NCI-H2171 treated with DMSO at 0.1 percent for 48 hours (cell line): Measurements from ENCODE around the gene COL5A1.
A peak's percentile ranks its signal among the peaks of the same experiment; 100 is the strongest.
"Not testable (repeated sequence)": the region's sequence is repeated elsewhere in the genome, so short reads cannot be mapped to it uniquely, and the experiment has no call there.

Experiments
- DNase-seq: peaks from one replicate; lab custom pipeline; 2025; lab: John Stamatoyannopoulos, UW

The COL5A1 gene

DNA sequence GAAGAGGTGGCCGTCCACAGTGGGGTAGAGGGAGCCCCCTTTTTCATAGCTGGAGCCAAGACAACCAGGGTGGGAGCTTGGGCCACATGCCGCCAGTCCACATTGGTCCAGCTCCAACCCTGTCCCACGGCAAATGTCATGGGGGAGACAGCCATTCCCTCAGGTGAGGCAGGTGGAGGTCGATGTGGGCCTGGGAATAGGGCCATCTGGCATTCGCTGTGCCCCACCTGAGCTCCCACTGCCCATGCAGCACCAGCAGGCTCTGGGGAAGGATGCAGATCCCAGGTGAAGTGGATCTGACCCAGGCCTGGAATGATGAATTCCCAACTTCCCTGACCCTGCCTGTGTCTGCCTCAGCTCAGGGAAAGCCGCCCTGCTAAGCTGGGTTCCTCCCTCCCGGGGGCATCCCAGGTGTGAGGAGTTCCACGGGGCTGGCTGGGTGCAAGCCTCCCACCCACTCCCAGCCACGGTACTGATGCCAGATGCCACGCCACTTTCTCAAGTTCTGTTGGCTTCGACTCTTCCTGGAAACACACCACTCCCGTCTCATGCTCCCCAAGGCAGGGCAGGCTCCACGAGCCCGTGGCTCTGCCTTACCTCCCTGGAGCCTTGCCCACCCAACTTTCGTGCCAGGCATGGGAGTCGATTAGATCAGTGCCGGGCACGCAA is 213.8 kb downstream of the COL5A1 start:
- no peak for DNase-seq

DNA sequence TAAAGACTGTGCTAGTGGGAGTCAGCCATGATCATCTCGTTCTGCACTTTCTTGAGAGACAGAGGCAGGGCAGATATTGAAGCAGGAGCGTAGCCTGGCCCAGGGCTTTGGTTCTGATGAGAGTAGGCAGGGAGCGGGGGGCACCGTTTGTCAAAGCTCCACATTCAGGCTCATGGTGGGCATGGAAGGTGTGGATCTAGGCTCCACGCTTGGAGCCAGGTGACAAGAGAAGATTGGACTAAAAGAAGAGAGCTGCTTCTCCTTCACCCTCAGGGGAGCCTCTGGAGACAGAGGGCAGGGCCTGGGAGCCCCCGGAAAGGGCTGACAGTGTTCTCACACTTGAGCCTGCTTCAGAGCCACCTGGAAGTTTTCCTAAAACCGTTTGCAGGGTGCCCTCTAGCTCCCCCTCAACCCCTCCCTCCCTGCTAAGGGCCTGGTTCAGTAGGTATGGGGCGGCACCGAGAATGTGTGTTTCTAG is 214.3 kb downstream of the COL5A1 start:
- DNase-seq = no peak

GRCh38 chr9:134857451-134857850 is 215.8 kb downstream of the COL5A1 start:
- DNase-seq = not testable (repeated sequence)

DNA sequence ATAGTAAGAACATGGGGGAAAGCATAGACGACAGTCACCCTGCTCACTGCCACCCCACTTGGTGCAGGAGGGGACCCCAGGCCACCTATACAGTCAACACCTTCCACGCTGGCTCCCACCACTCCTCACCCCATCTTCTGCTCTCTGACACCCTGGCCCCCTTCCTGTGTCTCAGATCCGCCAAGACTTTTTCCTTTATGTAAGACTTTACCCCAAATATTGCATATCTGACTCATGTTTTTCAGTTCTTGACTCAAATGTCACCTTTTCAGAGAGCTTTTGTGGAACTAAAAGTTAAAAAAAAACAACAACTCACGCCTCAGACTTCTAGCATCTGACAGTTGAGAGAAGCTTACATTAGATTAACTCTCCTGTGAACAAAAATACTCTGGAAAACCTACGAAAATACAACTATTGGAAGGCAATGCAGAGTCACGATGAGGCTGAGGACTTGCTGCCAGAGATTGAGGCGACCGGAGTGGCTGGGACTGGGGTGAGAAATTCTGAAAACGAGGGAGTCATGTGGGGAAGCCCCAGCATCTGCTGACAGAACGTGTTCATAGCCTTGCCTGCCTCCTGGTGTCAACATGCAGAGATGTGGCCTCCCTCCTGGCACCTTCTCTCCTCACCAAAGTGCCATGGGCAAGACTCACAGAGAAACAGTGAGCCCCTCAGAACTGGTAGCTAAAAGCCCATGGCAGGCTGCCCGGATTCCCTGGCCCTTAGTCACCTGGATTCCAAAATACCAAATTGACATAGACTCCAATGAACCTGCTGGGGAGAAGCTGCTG is 216.6 kb downstream of the COL5A1 start:
- no peak for DNase-seq

DNA sequence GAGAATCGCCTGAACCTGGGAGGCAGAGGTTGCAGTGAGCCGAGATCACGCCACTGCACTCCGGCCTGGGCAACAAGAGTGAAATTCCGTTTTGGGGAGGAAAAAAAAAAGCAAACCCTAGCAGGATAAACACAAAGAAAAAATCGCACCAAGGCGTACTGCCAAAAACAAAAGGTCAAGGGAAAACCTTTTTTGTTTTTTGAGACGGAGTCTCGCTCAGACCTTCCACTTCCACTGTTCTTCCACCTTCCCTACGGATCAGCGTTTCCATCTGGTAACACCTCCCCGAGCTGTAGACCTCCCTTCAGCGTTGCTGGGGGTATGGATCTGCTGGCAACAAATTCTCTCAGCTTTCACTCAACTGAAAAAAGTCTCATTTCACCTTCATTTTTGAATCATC is 218.9 kb downstream of the COL5A1 start:
- no peak for DNase-seq

GRCh38 chr9:134861595-134862334 is 220.2 kb downstream of the COL5A1 start:
- no peak for DNase-seq

- no peak for DNase-seq
These were observed 221.8 kb downstream of the COL5A1 start for GRCh38 chr9:134863306-134863902.

- DNase-seq = no peak
These were observed 222.6 kb downstream of the COL5A1 start for GRCh38 chr9:134863941-134864820.

- DNase-seq = no peak
These were observed 223.2 kb downstream of the COL5A1 start for GRCh38 chr9:134864821-134865190.

- DNase-seq = peak; percentile 39
These were observed 226.5 kb downstream of the COL5A1 start for GRCh38 chr9:134867917-134868750.

- peak; percentile 79 for DNase-seq
These were observed 227.3 kb downstream of the COL5A1 start for GRCh38 chr9:134868751-134869553.

DNA sequence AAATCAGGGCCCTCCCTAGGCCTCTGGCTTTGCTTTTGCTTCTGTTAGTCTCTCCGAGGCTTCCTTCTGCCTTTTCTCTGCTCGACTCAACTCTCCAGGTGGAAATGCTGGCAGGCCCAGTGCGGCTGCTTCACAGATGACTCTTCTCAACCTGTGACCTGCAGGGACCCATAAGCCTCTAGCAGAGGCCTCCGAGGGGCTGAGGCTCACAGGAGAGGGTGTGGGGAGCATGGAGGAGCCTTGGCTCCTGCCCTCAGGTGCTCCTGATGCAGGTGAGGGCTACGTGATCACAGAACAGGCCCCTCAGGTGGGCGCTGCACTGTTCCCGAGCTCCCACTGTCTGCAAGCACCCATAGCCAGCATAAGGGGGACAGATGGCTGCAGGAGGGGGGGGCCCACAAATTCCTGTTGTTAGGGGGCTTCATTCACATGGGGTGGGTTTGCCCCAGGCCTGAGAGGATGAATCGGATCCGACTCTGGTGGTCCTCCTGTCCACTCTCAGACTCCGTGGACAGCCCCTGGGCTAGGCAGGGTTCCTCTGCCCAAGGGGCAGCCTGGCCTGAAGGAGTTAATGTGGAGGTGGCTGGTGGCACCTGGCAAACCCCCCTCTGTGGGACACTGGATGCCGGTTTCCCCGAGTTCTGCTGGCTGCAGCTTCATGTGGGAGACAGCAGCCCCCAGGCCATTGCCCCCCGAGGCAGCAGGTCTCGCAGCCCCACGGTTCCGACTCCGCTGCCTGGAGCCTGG is 228.1 kb downstream of the COL5A1 start:
- DNase-seq = peak; percentile 79

- no peak for DNase-seq
These were observed 228.7 kb downstream of the COL5A1 start for GRCh38 chr9:134870301-134870694.

GRCh38 chr9:134870746-134871662 is 229.4 kb downstream of the COL5A1 start:
- DNase-seq = no peak

DNA sequence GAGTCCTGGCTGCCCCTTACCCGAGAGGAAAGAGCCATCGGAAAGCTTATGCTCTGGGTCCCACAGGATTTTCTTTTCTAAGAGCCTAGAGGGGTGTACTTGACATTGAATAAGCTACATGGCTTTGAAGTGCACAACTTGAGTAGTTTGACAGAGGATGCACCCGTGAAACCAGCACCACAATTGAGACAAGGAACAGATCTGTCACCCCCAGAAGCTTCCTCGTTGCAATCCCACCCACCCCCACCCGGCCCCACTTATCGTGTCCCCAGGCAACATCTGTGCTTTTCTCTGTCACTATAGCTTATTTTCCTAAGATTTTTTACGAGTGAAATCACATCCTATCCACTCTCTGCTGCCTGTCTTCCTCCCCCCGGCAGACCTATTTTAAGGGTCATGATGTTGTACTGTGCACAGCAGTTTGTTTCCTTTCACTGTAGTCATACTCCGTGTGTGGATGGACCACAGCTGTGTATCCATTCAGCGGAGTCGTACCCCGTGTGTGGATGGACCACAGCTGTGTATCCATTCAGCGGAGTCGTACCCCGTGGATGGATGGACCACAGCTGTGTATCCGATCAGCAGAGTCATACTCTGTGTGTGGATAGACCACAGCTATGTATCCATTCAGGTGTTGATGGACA is 230.2 kb downstream of the COL5A1 start:
- DNase-seq = no peak

DNA sequence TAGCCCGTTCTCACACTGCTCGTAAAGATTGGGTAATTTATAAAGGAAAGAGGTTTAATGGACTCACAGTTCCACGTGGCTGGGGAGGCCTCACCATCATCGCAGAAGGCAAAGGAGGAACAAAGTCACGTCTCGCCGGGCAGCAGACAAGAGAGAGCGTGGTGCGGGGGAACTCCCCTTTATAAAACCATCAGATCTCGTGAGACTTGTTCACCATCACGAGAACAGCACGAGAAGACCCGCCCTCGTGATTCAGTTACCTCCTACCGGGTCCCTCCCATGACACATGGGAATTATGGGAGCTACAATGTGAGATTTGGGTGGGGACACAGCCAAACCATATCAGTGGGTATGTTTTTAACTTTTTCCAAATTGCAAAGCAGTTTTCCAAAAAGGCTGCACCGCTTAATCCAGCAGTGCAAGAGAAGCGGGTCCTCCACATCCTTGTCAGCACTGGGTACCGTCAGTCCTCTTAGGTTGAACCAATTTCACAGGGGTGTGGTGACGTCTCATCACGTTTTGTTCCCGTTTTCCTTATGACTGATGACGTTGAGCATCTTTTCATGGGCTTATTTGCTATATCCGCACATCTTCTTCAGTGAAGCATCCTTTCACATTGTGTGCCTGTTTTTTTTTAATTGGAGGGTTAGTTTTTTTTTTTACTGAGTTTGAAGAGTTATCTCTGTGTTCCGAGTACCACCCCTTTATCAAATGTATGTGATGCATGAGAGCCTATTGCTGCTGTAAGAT is 231.1 kb downstream of the COL5A1 start:
- DNase-seq = no peak

DNA sequence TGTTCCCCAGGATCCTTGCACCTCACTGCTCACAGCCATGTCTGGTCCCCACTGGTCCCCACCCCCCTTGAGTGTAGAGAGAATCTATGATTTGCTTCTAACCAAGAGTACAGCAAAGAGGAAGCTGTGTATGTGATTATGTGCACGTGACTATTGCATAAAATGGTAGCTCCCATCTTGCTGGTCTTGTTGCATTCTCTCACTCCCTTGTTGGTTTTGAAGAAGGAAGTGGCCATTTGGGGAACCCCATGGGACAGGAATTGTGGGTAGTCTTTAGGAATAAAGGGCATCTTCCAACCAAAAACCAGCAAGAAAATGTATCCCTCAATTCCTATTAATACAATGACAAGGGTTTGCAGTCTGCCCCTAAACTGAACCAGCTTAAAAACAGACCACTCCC is 233.8 kb downstream of the COL5A1 start:
- DNase-seq = no peak
